GM23338 (cell line): ENCODE measurements around the gene GNGT1.

Experiments
- EZH2 ChIP-seq: fragments of 200-600 bp; sonication (generic); IDR thresholded peaks from one replicate; pipeline ENCODE4 v1.8.0; 2017; ENCODE audit warnings: antibody characterized with exemption, mild to moderate bottlenecking, low read depth; ENCODE audit not compliant: unreplicated experiment
- POLR2AphosphoS5 ChIP-seq: IDR thresholded peaks from 2 replicates; pipeline ENCODE4 v1.6.1; 2016; ENCODE audit warnings: antibody characterized with exemption, low read depth
- STAT1 ChIP-seq: IDR thresholded peaks from one replicate; pipeline ENCODE4 v1.6.1; 2016; ENCODE audit warnings: antibody characterized with exemption; ENCODE audit not compliant: unreplicated experiment
- ZNF114 ChIP-seq: fragments of 250-450 bp; sonication (Bioruptor Pico); IDR thresholded peaks from 2 replicates; pipeline ENCODE4 v1.5.0; 2020; ENCODE audit warnings: mild to moderate bottlenecking, moderate library complexity
- ZNF331 ChIP-seq: fragments of 250-450 bp; sonication (Bioruptor Pico); IDR thresholded peaks from 2 replicates; pipeline ENCODE4 v1.5.0; 2020; ENCODE audit warnings: low read depth, mild to moderate bottlenecking, moderate library complexity
- TF ChIP-seq, protein P1 (sequence below), 2 experiments: fragments of 200-600 bp in 1 of 2; sonication (generic) in 1 of 2; conservative IDR thresholded peaks; 2 replicates each; pipeline versions ENCODE4 v1.5.1 to v1.6.1; 2016 to 2017; ENCODE audit warnings: antibody characterized with exemption in 2 of 2, low read depth in 2 of 2, mild to moderate bottlenecking in 2 of 2, moderate library complexity in 1 of 2

GRCh38 chr7:93873998-93874574, 32.3 kb upstream of the GNGT1 start:
- no peak for TF ChIP-seq POLR2AphosphoS5
- no peak for TF ChIP-seq ZNF114
- TF ChIP-seq, protein P1, sequence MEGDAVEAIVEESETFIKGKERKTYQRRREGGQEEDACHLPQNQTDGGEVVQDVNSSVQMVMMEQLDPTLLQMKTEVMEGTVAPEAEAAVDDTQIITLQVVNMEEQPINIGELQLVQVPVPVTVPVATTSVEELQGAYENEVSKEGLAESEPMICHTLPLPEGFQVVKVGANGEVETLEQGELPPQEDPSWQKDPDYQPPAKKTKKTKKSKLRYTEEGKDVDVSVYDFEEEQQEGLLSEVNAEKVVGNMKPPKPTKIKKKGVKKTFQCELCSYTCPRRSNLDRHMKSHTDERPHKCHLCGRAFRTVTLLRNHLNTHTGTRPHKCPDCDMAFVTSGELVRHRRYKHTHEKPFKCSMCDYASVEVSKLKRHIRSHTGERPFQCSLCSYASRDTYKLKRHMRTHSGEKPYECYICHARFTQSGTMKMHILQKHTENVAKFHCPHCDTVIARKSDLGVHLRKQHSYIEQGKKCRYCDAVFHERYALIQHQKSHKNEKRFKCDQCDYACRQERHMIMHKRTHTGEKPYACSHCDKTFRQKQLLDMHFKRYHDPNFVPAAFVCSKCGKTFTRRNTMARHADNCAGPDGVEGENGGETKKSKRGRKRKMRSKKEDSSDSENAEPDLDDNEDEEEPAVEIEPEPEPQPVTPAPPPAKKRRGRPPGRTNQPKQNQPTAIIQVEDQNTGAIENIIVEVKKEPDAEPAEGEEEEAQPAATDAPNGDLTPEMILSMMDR (conservative IDR thresholded peaks at IDR 0.05; ENCODE audit: low read depth in 2 of 2): no peak
- no peak for TF ChIP-seq EZH2
- TF ChIP-seq STAT1: no peak
- TF ChIP-seq ZNF331 (CRISPR knock-in tag): no peak
